VCaP (cell line): Measurements from ENCODE around the gene ABHD17C.
A peak's percentile ranks its signal among the peaks of the same experiment; 100 is the strongest.

Source experiments
- H3K27ac ChIP-seq: fragments of 450-650 bp; 2 replicates; pipeline ENCODE4 v1.5.1; 2017
- TF ChIP-seq, protein P1 (sequence below): fragments of 450-650 bp; conservative IDR thresholded peaks from 2 replicates; pipeline ENCODE4 v1.5.1; 2017; ENCODE audit warnings: mild to moderate bottlenecking, moderate library complexity

The ABHD17C gene

GRCh38 chr15:80801891-80802680 lies 107.0 kb downstream of the ABHD17C start:
- peak overlapping the region; percentile 99; the same call in 1 of the 2 replicates for H3K27ac ChIP-seq
- TF ChIP-seq, protein P1, sequence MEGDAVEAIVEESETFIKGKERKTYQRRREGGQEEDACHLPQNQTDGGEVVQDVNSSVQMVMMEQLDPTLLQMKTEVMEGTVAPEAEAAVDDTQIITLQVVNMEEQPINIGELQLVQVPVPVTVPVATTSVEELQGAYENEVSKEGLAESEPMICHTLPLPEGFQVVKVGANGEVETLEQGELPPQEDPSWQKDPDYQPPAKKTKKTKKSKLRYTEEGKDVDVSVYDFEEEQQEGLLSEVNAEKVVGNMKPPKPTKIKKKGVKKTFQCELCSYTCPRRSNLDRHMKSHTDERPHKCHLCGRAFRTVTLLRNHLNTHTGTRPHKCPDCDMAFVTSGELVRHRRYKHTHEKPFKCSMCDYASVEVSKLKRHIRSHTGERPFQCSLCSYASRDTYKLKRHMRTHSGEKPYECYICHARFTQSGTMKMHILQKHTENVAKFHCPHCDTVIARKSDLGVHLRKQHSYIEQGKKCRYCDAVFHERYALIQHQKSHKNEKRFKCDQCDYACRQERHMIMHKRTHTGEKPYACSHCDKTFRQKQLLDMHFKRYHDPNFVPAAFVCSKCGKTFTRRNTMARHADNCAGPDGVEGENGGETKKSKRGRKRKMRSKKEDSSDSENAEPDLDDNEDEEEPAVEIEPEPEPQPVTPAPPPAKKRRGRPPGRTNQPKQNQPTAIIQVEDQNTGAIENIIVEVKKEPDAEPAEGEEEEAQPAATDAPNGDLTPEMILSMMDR: no peak

DNA sequence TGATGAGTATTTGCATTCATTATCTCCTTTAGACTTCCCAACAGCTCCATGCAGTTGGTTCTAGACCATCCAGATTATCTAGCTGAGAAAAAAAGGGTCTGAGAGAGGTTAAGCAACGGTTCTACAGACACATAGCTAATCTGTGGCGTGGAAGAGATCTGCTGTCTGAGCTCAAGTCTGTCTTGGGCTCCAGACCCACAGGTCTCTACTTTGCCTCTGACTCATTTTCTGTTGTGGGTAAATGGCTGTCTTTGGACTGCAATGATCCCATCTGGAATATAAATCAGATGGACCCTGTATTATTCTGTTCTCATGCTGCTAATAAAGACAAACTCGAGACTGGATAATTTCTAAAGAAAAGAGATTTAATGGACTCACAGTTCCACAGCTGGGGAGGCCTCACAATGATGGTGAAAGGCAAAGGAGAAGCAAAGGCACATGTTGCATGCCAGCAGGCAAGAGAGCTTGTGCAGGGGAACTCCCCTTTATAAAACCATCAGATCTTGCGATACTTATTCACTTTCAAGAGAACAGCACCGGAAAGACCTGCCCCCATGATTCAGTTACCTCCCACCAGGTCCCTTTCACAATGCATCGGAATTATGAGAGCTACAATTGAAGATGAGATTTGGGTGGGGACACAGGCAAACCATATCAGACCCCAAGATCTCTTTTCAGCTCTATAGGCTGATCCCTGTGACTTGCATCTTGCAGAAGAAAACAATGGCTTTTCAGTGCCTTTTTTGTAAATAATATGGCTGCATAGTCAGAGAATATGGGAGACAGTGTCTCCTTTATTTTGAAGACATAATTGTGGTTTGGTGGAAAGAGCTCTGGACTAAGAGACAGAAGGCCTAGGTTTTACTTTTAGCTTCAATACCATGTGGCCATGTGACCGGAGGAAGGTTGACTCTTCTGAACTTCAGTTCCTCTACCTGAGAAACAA lies 108.7 kb downstream of the ABHD17C start:
- TF ChIP-seq, protein P1: no peak
- peak overlapping the region; percentile 99 for H3K27ac ChIP-seq

- TF ChIP-seq, protein P1: no peak
- H3K27ac ChIP-seq: peak overlapping the region; percentile 99
Observed at GRCh38 chr15:80804970-80805495, 109.9 kb downstream of the ABHD17C start.
